Gastroesophageal sphincter (tissue), 4 donors: ENCODE measurements around the gene CIITA. TPM values are rescaled to one million over a fixed set of nuclear protein-coding genes. Genes with fewer than 3 reads are reported as not detected.

Experiments
- ATAC-seq: fragments of 150-250 bp; one replicate; pipeline ENCODE4 v1.9.1; 2016; ENCODE audit warnings: mild to moderate bottlenecking, moderate library complexity
- H3K27ac ChIP-seq, 4 donors: fragments of 200-600 bp; sonication (generic) in 3 of 4; 1 replicate in 3 of 4; 2 replicates in 1 of 4; pipeline ENCODE4 v1.5.1; 2016 to 2019
- H3K27me3 ChIP-seq: fragments of 200-600 bp; sonication (generic); one replicate; pipeline ENCODE4 v1.5.1; 2019
- H3K36me3 ChIP-seq, 2 donors: fragments of 200-600 bp; sonication (generic); one replicate each; pipeline ENCODE4 v1.5.1; 2019; ENCODE audit warnings: control low read depth in 1 of 2
- H3K4me1 ChIP-seq, 3 donors: fragments of 200-600 bp; sonication (generic); 1 replicate in 2 of 3; 2 replicates in 1 of 3; pipeline ENCODE4 v1.5.1; 2016 to 2019; ENCODE audit warnings: control low read depth in 2 of 3
- H3K4me3 ChIP-seq, 2 donors: fragments of 200-600 bp; sonication (generic); one replicate each; pipeline ENCODE4 v1.5.1; 2019; ENCODE audit warnings: mild to moderate bottlenecking in 1 of 2, moderate library complexity in 1 of 2
- H3K9me3 ChIP-seq, 3 donors: fragments of 200-600 bp; sonication (generic); one replicate each; pipeline ENCODE4 v1.5.1; 2017 to 2019; ENCODE audit warnings: control low read depth in 2 of 3
- EP300 ChIP-seq: sonication (generic); formaldehyde crosslinking; IDR thresholded peaks from one replicate; pipeline ENCODE4 v1.6.1; 2017; ENCODE audit warnings: antibody characterized with exemption, mild to moderate bottlenecking
- POLR2A ChIP-seq, 2 donors: fragments of 450-650 bp; IDR thresholded peaks; one replicate each; pipeline ENCODE4 v1.6.1; 2017; ENCODE audit warnings: antibody characterized with exemption in 2 of 2, mild to moderate bottlenecking in 2 of 2, moderate library complexity in 1 of 2
- POLR2AphosphoS5 ChIP-seq: sonication (generic); formaldehyde crosslinking; IDR thresholded peaks from one replicate; pipeline ENCODE4 v1.6.1; 2017; ENCODE audit warnings: antibody characterized with exemption
- WGBS, 2 donors: methylation state at CpG; one replicate each; pipeline ENCODE4 v1.1.5; 2018; ENCODE audit warnings: low coverage in 1 of 2; 5-methylcytosine and 5-hydroxymethylcytosine counted together
- total RNA-seq, 4 donors: library from RNA; depleted of rRNA; stranded (reverse); fragments of >200 nt; gene quantifications; one replicate each; pipeline ENCODE4 v1.1.0, GENCODE V29; 2016
- TF ChIP-seq, protein P1 (sequence below), 4 experiments: fragments of 200-600 bp in 2 of 4; fragments of 450-650 bp in 2 of 4; sonication (generic) in 1 of 4; IDR thresholded peaks; one replicate each; pipeline ENCODE4 v1.5.1; 2017 to 2019; ENCODE audit warnings: antibody characterized with exemption in 4 of 4, mild to moderate bottlenecking in 2 of 4, moderate library complexity in 2 of 4

CIITA gene
- total RNA-seq, 4 donors from 2014 or later: 4.3 to 26.5 (median 7.4) TPM

GRCh38 chr16:10859020-10859419 lies 18.0 kb upstream of the CIITA start:
- Histone ChIP-seq H3K36me3 (no peaks in the 10 kb centered on the region), H3K4me1 (no peaks in the 10 kb centered on the region), H3K27ac (no peak overlapping the region), H3K4me3 (no peak overlapping the region), H3K9me3 (no peaks in the 10 kb centered on the region), H3K27me3 (peaks cover 3% of the 10 kb centered on the region)
- WGBS, 2 donors: 50 to 61% methylated on average over 2 of the region's 2 CpGs
- TF ChIP-seq, protein P1, sequence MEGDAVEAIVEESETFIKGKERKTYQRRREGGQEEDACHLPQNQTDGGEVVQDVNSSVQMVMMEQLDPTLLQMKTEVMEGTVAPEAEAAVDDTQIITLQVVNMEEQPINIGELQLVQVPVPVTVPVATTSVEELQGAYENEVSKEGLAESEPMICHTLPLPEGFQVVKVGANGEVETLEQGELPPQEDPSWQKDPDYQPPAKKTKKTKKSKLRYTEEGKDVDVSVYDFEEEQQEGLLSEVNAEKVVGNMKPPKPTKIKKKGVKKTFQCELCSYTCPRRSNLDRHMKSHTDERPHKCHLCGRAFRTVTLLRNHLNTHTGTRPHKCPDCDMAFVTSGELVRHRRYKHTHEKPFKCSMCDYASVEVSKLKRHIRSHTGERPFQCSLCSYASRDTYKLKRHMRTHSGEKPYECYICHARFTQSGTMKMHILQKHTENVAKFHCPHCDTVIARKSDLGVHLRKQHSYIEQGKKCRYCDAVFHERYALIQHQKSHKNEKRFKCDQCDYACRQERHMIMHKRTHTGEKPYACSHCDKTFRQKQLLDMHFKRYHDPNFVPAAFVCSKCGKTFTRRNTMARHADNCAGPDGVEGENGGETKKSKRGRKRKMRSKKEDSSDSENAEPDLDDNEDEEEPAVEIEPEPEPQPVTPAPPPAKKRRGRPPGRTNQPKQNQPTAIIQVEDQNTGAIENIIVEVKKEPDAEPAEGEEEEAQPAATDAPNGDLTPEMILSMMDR (IDR thresholded peaks at IDR 0.05): no peak
- TF ChIP-seq EP300: no peak
- no peak for TF ChIP-seq POLR2AphosphoS5
- TF ChIP-seq POLR2A (IDR thresholded peaks at IDR 0.05): no peak
- ATAC-seq: no peak

DNA sequence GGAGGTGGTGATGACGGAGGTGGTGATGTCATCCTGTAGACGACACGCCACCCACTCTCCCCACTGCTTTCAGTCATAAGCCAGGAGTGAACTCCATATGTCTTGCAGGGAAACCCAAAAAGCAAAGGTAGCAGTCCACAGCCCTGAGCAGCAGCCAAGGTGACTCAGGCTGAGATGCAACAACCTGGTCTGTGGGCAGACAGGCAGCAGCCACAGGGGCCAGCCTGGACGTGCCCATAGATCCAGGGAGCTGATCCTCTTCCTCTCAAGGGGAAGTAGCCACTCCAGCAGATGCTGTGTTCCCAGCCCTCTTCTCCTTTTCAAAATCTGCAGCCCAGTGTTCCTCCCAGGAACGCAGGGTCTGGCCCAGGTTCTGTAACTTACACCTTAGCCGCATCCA lies 17.3 kb upstream of the CIITA start:
- H3K36me3 ChIP-seq: no peaks in the 10 kb centered on the region
- H3K9me3 ChIP-seq: no peaks in the 10 kb centered on the region
- peaks cover 4% of the 10 kb centered on the region for H3K27me3 ChIP-seq
- no peak overlapping the region for H3K27ac ChIP-seq
- TF ChIP-seq POLR2A (IDR thresholded peaks at IDR 0.05) (no peak), EP300 (no peak), POLR2AphosphoS5 (no peak)
- TF ChIP-seq, protein P1 (IDR thresholded peaks at IDR 0.05): no peak
- WGBS, 2 donors: 77 to 79% methylated on average over 5 of the region's 6 CpGs
- no peaks in the 10 kb centered on the region for H3K4me1 ChIP-seq
- ATAC-seq: no peak
- no peak overlapping the region for H3K4me3 ChIP-seq

- Histone ChIP-seq H3K9me3 (no peaks in the 10 kb centered on the region), H3K36me3 (no peaks in the 10 kb centered on the region), H3K27me3 (peaks cover 18% of the 10 kb centered on the region), H3K4me1 (peaks cover 0 to 12% (median 0%) of the 10 kb centered on the region in 3 donors), H3K27ac (no peak overlapping the region), H3K4me3 (no peak overlapping the region)
- WGBS, 2 donors: 63 to 64% methylated on average over 2 of the region's 2 CpGs
- no peak for TF ChIP-seq POLR2AphosphoS5
- TF ChIP-seq POLR2A (IDR thresholded peaks at IDR 0.05): no peak
- no peak for TF ChIP-seq EP300
- TF ChIP-seq, protein P1 (IDR thresholded peaks at IDR 0.05): no peak
- ATAC-seq: peak; percentile 50
Observed at GRCh38 chr16:10862438-10862837, 14.6 kb upstream of the CIITA start.

DNA sequence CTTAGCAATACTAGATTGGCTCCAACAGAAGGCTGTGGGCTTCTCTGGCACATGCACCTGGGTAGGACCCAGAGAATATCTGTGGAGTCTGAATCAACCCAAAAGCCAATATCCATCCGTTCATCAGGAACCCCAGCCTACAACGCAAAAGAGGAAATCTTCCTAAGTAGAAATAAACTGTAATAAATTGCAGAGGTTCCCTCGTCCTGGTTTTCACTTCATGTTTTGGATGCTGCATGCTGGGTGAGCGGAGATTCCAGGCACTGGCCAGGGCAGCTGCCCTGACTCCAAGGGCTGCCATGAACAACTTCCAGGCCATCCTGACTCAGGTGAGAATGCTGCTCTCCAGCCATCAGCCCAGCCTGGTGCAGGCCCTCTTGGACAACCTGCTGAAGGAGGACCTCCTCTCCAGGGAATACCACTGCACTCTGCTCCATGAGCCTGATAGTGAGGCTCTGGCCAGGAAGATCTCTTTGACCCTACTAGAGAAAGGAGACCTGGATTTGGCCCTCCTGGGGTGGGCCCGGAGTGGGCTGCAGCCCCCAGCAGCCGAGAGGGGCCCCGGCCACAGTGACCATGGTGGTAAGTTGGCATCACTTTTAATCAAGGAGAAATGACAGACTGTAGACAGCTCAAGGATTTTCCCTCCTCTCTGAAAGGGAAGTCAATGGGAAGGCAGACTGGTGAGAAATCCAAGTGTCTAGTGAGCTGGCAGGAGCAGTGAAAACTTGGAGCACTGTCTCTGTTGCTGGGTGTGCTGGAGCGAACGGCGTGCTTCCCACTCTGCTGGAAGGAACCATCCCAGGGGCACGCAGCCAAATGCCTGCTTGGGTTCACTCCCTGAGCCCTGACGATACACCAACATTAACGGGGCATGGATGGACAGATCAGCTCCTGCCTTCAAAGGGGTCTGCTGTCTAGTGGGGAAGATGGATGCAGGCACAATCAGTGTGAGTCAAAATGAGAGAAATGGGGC lies 10.7 kb upstream of the CIITA start:
- Histone ChIP-seq H3K9me3 (no peaks in the 10 kb centered on the region), H3K27ac (peak overlapping the region in 2 of 4 donors; percentile 3 to 4), H3K4me3 (no peak overlapping the region), H3K4me1 (peaks cover 0 to 24% (median 0%) of the 10 kb centered on the region in 3 donors), H3K27me3 (peaks cover 30% of the 10 kb centered on the region), H3K36me3 (no peaks in the 10 kb centered on the region)
- ATAC-seq: no peak
- no peak for TF ChIP-seq EP300
- TF ChIP-seq, protein P1 (IDR thresholded peaks at IDR 0.05): no peak
- TF ChIP-seq POLR2A (IDR thresholded peaks at IDR 0.05): no peak
- TF ChIP-seq POLR2AphosphoS5: no peak
- 86 to 95% methylated on average over 1 to 3 of the region's 13 CpGs for WGBS, 2 donors
